ENCODE data around the gene USP34.

The USP34 gene

GRCh38 chr2:61291851-61292575 lies 178.9 kb downstream of the USP34 start:
- no peak for DNase-seq

DNA sequence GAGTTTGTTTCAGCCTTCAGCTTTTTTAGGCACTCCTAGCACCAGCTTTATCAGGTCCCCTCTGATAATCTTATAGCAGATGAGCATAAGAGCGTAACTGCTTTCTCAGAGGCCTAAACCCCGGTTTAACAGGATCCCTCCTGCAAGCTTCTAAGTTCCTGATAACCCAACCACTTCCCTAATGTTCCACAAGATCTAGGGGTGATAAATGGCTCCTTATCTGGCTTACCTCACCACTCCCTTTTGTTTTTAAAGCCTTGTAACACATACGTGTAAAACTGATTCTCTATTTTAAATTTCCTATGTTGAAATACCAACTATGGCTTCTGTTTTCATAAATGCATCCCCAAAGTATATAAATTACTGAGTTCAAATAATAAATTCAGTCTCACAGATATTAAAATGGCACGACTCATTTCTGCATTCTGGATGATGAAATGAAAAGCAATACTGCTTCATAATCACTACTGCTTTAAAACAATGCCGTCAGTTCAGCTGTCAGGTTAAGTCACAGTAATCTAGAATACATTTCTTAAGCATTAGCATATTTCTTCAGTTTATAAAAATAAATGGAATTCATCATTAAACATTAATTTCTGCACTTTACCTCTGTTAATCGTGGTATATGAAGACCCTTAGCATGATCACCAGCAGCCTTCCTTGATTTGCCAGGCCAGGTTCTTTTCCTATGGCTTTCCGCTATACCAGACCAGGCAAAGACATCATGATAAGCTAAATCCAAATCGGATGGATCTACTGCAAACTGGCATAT lies 182.6 kb downstream of the USP34 start:
- DNase-seq: no peak

DNA sequence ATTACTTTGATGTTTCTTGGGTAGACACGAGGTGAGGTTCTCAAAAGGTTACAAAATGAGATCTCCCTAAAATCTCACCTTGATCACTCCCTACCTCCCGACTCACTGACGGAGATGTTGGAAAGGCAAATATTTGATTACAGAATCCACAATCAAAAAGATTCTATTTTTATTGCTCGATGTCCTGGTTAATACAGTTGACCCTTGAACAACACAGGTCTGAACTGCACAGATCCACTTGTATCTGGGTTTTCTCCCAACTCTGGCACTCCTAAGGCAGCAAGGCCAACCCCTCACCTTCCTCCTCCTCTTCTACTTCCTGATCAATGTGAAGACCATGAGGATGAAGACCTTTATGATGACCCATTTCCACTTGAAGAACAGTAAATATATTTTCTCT lies 183.6 kb downstream of the USP34 start:
- DNase-seq: no peak

GRCh38 chr2:61283443-61284160 lies 187.3 kb downstream of the USP34 start:
- no peak for DNase-seq

DNA sequence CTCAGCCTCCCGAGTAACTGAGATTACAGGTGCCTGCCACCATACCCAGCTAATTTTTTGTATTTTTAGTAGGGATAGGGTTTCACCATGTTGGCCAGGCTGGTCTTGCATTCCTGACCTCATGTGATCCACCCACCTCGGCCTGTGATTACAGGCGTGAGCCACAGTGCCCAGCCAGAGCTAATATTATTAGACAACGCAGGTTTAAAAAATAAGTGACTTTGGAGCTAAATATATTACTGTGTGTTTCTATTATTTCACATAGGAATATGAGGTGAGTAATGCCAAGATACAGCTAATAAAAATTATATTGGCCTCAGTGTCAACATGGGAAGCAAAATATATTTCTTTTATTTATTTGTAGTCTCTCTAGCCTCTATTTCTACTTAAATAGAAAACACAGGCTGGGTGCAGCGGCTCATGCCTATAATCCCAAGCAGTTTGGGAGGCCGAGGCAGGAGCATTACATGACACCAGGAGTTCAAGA lies 188.7 kb downstream of the USP34 start:
- no peak for DNase-seq

DNA sequence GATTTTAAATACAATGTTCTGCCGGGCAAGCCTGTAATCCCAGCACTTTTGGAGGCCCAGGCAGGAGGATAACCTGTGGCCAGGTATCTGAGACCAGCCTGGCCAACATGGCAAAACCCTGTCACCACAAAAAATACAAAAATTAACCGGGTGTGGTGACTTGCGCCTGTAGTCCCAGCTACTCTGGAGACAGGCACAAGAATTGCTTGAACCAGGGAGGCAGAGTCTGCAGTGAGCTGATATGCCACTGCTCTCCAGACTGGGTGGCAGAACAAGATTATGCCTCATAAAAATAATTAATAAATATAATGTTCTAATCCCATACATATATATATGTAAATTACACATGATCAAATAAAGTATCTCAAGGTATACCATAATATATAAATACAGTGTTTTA lies 189.6 kb downstream of the USP34 start:
- no peak for DNase-seq

DNA sequence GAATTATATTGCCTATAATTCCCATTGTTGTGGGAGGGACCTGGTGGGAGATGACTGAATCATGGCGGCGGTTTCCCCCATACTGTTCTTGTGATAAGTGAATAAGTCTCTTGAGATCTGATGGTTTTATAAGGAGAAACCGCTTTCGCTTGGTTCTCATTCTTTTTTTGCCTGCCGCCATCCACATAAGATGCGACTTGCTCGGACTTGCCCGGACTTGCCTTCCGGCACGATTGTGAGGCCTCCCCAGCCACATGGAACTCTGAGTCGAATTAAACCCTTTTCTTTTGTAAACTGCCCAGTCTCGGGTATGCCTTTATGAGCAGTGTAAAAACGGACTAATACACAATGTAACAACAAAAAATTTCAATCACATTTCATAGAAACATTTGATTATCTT lies 193.1 kb downstream of the USP34 start:
- no peak for DNase-seq

DNA sequence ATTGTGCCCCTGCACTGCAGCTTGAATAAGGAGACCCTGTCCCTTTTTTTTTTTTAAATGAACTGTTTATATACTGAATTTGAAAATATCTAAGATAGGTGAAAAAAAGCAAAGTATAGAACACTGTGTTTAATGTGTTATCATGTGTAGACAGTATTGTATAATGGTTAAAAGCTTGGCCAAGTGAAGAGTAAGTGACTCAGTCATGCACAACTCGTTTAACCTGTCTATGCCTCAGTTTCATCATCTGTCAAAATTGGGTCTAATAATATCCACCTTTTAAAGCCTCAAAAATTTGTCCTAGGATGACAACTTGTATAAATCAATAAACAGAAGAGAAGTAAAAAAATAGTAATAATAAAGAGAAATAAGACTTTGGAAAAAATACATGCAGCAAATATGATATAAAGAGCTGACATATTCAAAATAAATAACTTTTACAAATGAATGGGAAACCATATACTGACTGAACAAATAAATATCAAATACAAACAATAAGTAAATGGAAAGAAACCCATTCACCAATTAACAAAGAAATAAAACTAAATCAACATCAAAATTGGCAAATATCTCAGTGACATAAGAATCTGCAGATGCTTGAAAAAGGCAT lies 195.2 kb downstream of the USP34 start:
- no peak for DNase-seq

- DNase-seq: no peak
These were observed 198.3 kb downstream of the USP34 start for GRCh38 chr2:61272421-61273070.

- DNase-seq: no peak
These were observed 202.6 kb downstream of the USP34 start for GRCh38 chr2:61268249-61268648.

DNA sequence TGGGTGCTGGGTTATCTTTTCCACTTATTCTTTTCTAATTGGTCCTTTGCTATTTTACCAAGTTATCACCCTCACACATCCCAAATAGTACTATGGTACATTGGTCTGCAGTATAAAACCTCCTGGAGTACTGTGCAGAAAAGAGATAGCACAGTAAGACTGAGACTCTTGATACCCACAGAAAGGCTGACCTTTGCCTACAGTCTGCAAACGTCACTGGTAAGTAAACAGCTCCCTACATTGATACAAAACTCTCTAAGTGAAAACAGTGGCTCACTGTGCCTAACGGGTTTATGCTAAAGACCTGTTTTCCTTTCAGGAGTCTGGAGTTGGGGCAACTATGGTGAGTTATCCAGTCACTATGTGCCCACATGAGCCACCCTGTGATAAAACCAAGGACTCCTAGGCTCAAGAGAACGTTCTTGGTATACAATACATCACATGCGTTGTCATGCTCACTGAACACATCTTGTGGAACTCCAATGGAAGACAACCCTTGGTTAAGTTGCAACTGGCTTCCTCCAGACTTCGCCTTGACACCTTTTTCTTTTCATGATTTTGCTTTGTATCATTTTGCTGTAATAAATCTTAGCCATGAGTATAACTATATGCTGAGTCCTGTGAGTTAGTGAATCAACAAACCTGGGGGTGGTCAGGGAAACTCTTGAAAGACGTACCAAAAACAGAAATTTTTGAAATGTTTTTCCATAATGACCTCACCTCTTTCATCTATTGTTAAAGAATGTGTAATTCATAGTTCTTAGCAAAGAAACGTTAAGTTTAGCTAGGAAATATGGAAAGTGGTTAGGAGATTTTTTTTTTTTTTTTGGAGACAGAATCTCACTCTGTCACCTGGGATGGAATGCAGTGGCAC lies 204.0 kb downstream of the USP34 start:
- DNase-seq: no peak

DNA sequence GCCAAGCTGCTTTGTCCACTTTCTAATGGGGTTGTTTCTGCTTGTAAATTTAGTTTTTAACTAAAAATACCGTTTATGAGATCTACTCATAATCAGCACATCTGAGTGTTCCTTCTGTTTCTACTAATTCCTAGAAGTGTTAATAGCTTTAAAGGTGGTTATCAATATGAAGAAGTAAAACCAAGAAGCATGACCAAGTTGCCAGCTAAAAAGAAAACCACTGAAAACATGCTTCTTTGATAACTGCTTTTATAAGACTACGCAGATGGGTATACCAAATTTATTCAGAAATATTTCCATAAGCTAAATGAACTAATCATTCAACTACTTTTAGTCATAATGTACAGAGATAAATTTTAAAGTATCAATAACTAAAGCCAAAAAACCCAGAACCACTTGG lies 207.1 kb downstream of the USP34 start:
- no peak for DNase-seq

- no peak for DNase-seq
These were observed 208.2 kb downstream of the USP34 start for GRCh38 chr2:61262699-61263098.

GRCh38 chr2:61257446-61257845 lies 213.4 kb downstream of the USP34 start:
- no peak for DNase-seq

GRCh38 chr2:61255580-61256437 lies 215.1 kb downstream of the USP34 start:
- DNase-seq: no peak

- no peak for DNase-seq
These were observed 216.4 kb downstream of the USP34 start for GRCh38 chr2:61254536-61254935.

DNA sequence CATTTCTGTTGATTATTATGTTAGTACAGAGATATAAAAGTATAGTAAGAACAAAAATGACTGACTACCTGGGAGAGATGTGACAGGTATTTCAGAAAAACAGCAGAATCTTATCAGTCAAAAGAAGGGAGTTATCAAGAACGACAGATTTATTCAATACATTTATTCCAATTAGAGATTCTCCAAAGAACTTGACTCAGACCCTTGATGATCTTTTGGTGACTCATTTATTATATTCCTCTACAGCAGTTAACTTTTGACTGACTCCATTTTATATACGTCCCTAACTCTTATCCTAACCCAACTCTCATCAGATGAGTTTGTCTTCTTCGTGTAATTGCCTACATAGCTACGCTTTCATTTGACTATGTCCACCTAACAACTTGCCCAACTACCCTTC lies 217.8 kb downstream of the USP34 start:
- DNase-seq: no peak

- no peak for DNase-seq
These were observed 218.9 kb downstream of the USP34 start for GRCh38 chr2:61252031-61252430.

DNA sequence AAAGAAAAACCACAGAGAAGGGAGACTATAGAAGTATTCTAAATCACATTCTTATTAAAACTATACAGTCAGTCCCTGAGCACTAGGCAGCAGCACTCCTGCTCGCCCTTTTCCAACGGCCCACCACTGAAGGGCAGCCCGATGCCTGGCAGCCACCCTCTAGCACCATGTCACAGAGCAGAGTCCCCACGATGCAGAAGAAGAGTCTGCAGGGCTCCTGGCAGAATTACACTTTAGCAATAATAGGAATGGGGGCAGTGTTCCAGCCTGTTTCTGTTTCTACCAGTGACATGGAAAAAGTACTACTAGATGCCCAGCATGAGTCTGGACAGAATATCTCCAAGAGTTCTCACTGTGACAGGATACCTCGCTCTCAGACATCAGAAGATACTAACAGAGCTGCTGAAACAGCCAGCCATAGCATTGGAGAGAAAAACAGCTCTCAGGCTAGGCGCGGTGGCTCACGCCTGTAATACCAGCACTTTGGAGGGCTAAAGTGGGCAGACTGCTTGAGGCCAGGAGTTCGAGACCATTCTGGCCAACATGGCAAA lies 221.3 kb downstream of the USP34 start:
- no peak for DNase-seq

DNA sequence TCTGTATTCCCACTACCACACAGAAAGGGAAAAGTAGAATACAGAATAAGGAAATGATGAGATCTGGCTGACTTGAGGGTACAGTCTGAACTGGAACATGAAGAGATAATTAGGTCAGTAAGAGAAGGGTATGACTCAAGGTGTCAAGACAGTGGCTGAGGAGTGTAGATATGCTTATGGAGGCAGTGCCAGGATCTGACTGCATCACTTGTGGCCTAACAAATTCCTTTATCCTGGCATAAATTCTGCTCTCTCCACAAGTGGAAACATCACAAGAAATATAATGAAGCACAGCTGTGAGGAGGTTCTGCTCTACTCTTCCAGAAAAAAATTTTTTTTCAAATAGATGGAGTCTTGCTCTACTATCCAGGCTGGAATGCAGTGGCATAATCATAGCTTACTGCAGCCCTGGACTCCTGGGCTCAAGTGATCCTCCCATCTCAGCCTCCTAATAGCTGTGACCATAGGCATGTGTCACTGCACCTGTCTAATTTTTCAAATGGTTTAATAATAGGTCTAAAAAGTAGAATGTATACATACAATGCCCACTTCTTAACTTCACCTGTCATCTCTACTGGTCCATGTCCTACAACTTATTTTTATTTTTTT lies 223.6 kb downstream of the USP34 start:
- no peak for DNase-seq
